T-helper 22 cell (primary cell): ENCODE data around the gene SCAANT1.
A peak's percentile ranks its signal among the peaks of the same experiment; 100 is the strongest.

Source experiments
- DNase-seq: peaks from one replicate; pipeline ENCODE4 v3.0.0-alpha.2; 2020; ENCODE audit warnings: low read depth

Gene SCAANT1

DNA sequence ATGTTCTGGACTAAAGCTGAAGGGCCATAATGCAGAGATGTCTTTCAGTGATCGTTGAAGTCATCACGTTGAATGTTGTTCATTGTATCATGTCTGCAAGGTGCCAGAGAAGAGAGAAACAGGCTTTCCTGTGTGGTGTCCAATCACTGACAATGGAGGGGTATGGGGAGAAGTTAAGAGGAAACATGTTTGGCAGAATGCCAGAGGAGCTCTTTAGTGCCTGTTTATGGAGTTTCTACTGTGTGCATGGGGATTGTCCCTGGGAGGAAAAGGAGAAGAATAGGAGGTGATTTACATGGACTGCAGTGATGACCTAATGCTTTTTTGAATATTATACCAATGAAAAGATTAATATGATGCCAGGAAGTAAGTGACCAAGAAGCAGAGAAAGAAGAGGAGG lies 11.7 kb downstream of the SCAANT1 start:
- no peak for DNase-seq

DNA sequence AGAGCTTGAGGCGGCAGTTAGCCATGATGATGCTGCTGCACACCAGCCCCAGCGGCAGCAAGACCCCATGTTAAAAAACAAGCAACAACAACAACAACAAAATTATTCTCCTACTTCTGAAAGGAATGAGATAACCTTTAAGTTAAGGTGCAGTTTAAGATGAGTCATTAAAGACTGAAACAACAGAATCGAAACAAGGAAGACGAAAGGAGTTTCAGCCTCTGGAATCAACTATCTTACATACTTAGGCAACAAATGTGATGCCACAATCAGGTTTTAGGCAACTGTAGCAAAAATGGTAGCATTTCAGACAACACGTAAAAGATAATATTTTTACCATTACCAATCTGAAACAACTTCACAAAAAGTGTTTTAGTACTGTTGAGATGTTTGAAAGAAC lies 12.2 kb downstream of the SCAANT1 start:
- DNase-seq: no peak

- DNase-seq: no peak
Measured at GRCh38 chr3:63896332-63897030, 15.7 kb downstream of the SCAANT1 start.

- DNase-seq: no peak
Measured at GRCh38 chr3:63895422-63896189, 16.6 kb downstream of the SCAANT1 start.

GRCh38 chr3:63892773-63893352 lies 19.3 kb downstream of the SCAANT1 start:
- no peak for DNase-seq

DNA sequence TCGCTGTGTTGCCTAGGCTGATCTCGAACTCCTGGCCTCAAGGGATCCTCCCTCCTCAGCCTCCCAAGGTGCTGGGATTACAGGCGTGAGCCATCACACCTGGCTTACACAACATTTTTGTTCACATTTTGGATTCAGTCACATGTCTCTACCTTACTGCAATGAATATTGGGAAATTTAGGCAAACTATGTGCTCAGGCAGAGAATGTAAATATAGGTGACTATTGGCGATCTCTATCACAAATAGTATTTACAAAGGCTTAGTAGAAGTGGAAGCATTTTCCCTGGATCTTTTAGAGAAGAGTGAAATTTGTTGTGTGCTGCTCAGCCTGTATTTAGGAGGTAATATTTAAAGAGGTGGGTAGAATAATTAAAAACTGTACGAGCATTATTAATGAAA lies 20.7 kb downstream of the SCAANT1 start:
- no peak for DNase-seq

- no peak for DNase-seq
Measured at GRCh38 chr3:63886858-63887257, 25.3 kb downstream of the SCAANT1 start.

GRCh38 chr3:63880653-63881052 lies 31.5 kb downstream of the SCAANT1 start:
- DNase-seq: no peak

DNA sequence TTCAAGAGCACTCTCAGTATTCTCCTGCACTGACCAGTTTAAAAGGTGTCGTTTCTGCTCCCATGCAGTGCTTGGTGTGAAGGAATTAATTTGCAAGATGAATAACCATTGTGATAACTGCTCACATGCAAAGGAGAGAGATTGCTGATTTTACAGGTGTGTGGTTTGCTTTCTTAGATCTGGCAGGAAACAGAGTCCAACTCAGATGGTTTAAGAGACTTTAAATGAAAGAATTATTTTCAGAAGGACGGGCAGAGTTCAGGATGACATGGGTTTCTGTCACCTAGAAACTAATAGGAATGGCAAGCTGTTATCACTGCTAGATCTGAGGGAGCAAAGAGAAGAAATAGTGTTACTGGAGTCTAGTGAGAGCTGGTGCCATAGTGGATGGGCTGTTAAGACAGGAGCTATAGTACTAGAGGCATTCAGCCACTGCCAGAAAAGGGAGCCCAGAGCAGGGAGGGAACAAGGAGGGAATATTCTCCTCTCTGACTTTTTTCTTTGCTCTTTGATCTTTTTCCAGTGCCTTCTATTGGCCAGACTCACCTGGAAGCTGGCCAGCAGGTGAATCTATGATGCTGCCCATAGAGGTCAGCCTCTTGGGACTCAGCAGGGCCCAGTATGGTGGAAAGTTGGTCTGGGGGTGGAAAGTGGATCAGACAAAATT lies 33.7 kb downstream of the SCAANT1 start:
- DNase-seq: no peak

- no peak for DNase-seq
Measured at GRCh38 chr3:63877737-63878393, 34.3 kb downstream of the SCAANT1 start.

GRCh38 chr3:63876260-63876659 lies 35.9 kb downstream of the SCAANT1 start:
- no peak for DNase-seq

- DNase-seq: no peak
Measured at GRCh38 chr3:63875510-63875909, 36.7 kb downstream of the SCAANT1 start.

- DNase-seq: no peak
Measured at GRCh38 chr3:63874769-63875168, 37.4 kb downstream of the SCAANT1 start.

- no peak for DNase-seq
Measured at GRCh38 chr3:63872135-63872924, 39.9 kb downstream of the SCAANT1 start.

DNA sequence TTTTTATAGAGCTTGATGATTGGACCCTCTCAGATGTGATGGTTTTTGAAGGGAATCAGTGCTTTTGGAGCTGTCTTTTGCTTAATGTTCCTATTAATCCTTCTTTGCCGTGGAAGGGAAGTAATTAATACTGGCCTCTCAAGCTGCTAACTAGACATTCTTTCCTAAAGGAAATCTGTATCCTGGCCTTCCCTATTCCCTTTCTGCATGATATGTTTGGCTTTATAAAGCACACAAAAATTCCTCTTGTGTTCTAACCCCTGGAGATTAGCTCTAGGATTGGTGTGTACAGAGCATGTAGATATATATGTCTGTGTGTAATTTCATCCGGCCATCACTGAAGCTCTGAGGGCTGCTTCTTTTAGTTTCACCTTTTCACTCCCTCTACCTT lies 41.6 kb downstream of the SCAANT1 start:
- DNase-seq: no peak

DNA sequence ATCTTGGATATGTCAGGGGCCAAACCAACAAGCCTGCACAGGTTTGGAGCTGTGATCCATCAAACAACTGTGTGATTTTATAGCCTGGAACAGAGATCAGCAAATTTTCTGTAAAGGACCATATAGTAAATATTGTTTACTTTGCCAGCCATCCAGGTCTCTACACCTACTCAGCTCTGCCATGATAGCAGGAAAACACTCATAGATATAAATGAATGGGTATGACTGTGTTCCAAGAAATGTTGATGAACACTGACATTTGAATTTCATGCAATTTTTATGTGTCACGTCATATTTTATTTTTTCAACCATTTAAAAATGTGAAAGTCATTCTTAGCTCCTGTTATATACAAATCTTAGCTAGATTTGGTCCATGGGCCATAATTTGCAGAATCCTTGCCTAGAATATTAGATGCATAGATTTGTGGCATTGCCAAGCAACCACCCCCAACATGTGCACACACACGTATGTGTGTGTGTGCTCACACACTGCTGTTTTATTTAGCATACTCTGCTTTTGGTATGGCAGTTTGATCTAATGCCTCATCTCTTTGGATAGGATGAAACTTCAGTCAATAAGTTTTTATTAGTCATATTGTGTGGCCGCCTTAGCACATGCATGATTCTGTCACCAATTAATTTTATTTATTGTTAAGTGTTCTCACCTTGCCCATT lies 42.1 kb downstream of the SCAANT1 start:
- no peak for DNase-seq

GRCh38 chr3:63867225-63867624 lies 45.0 kb downstream of the SCAANT1 start:
- no peak for DNase-seq

- no peak for DNase-seq
Measured at GRCh38 chr3:63864965-63865327, 47.2 kb downstream of the SCAANT1 start.

- DNase-seq: peak; percentile 30
Measured at GRCh38 chr3:63864008-63864964, 47.9 kb downstream of the SCAANT1 start.
